Keratinocyte (primary cell): ENCODE measurements around the gene CNR2. TPM values are rescaled to one million over a fixed set of nuclear protein-coding genes. Genes with fewer than 3 reads are reported as not detected.

Experiments used
- DNase-seq: peaks from one replicate; pipeline ENCODE4 v3.0.0-alpha.2; 2011; ENCODE audit warnings: low read depth, missing footprints, low spot score
- FAIRE-seq: peaks from 2 replicates; lab custom pipeline; 2011; peaks lifted over from hg19 to GRCh38; lab: Jason Lieb, UNC
- H2AFZ ChIP-seq: 2 replicates; pipeline ENCODE4 v1.6.0; 2012; ENCODE audit warnings: low read length, control low read depth, inconsistent platforms; ENCODE audit not compliant: control insufficient read depth
- H3K27ac ChIP-seq: 2 replicates; pipeline ENCODE4 v1.5.1; 2011; ENCODE audit warnings: low read length; ENCODE audit not compliant: control insufficient read depth, insufficient read depth
- H3K27me3 ChIP-seq: 3 replicates; pipeline ENCODE4 v1.6.0; 2011; ENCODE audit warnings: low read length; ENCODE audit not compliant: control insufficient read depth, insufficient read depth; ENCODE audit errors: extremely low read depth
- H3K36me3 ChIP-seq, 2 experiments: 2 replicates in 1 of 2; 3 replicates in 1 of 2; pipeline ENCODE4 v1.5.1; 2011; ENCODE audit warnings: low read length in 2 of 2, mild to moderate bottlenecking in 1 of 2; ENCODE audit not compliant: control insufficient read depth in 2 of 2, insufficient read depth in 2 of 2; ENCODE audit errors: extremely low read depth in 1 of 2
- H3K4me1 ChIP-seq: 3 replicates; pipeline ENCODE4 v1.5.1; 2011; ENCODE audit warnings: low read length; ENCODE audit not compliant: control insufficient read depth, insufficient read depth; ENCODE audit errors: extremely low read depth
- H3K4me2 ChIP-seq: 3 replicates; pipeline ENCODE4 v1.6.0; 2011; ENCODE audit warnings: low read depth, low read length; ENCODE audit not compliant: control insufficient read depth, insufficient read depth; ENCODE audit errors: extremely low read depth
- H3K4me3 ChIP-seq, 3 experiments: fragments of 200-600 bp in 1 of 3; sonication (generic) in 1 of 3; 2 replicates in 2 of 3; 3 replicates in 1 of 3; pipeline ENCODE4 v1.5.1; 2011 to 2016; ENCODE audit warnings: low read length in 3 of 3, mild to moderate bottlenecking in 3 of 3, control low read depth in 2 of 3, inconsistent platforms in 1 of 3, low read depth in 1 of 3, mixed read lengths in 1 of 3, mixed run types in 1 of 3, moderate library complexity in 1 of 3; ENCODE audit not compliant: control insufficient read depth in 2 of 3, insufficient read depth in 2 of 3; ENCODE audit errors: extremely low read depth in 1 of 3
- H3K79me2 ChIP-seq: 2 replicates; pipeline ENCODE4 v1.6.0; 2012; ENCODE audit warnings: low read length; ENCODE audit not compliant: control insufficient read depth, insufficient read depth
- H3K9ac ChIP-seq: 3 replicates; pipeline ENCODE4 v1.6.0; 2011; ENCODE audit warnings: low read length; ENCODE audit not compliant: control insufficient read depth, insufficient read depth; ENCODE audit errors: extremely low read depth
- H3K9me1 ChIP-seq: 3 replicates; pipeline ENCODE4 v1.6.0; 2011; ENCODE audit warnings: low read length; ENCODE audit not compliant: control insufficient read depth, insufficient read depth; ENCODE audit errors: extremely low read depth
- H3K9me3 ChIP-seq: 2 replicates; pipeline ENCODE4 v1.5.1; 2012; ENCODE audit warnings: low read depth, low read length; ENCODE audit not compliant: control insufficient read depth
- H4K20me1 ChIP-seq: 3 replicates; pipeline ENCODE4 v1.6.0; 2011; ENCODE audit warnings: low read length; ENCODE audit not compliant: control insufficient read depth, insufficient read depth; ENCODE audit errors: extremely low read depth
- CTCF ChIP-seq, 3 experiments: IDR thresholded peaks in 1 of 3; conservative IDR thresholded peaks in 1 of 3; optimal IDR thresholded peaks in 1 of 3; 2 replicates in 2 of 3; 3 replicates in 1 of 3; pipeline versions ENCODE3 to v1.5.1; 2011; ENCODE audit warnings: low read length in 3 of 3, mild to moderate bottlenecking in 3 of 3, moderate library complexity in 2 of 3, control low read depth in 1 of 3, inconsistent platforms in 1 of 3; ENCODE audit not compliant: insufficient read depth in 2 of 3; ENCODE audit errors: extremely low read depth in 1 of 3
- EZH2 ChIP-seq: IDR thresholded peaks from one replicate; pipeline ENCODE4 v1.6.1; 2012; ENCODE audit warnings: inconsistent platforms, mild to moderate bottlenecking, low read length, moderate library complexity
- dilution Hi-C: fragments of 300-500 bp; cut with MboI; formaldehyde crosslinking; loops from one replicate; pipeline ENCODE4 v1.7.0; 2020; ENCODE audit warnings: low sequenced_read_pairs; ENCODE audit not compliant: extremely low pct_ligation_motif_present
- polyA plus RNA-seq, 5 experiments: library from polyadenylated mRNA; depleted of rRNA in 3 of 5; stranded (reverse) in 3 of 5; stranded (forward) in 1 of 5; unstranded in 1 of 5; fragments of >200 nt; gene quantifications; 1 replicate in 1 of 5; 2 replicates in 3 of 5; 3 replicates in 1 of 5; pipeline versions ENCODE4 v1.2.1 to v1.2.3, GENCODE V29; 2011 to 2012; ENCODE audit warnings: missing spikeins in 2 of 5, low read depth in 1 of 5, low replicate concordance in 1 of 5

The CNR2 gene
- polyA plus RNA-seq, 1 donor (not counting 4 experiments of a cell fraction or from before 2014, with no cell fraction given), result not detected

DNA sequence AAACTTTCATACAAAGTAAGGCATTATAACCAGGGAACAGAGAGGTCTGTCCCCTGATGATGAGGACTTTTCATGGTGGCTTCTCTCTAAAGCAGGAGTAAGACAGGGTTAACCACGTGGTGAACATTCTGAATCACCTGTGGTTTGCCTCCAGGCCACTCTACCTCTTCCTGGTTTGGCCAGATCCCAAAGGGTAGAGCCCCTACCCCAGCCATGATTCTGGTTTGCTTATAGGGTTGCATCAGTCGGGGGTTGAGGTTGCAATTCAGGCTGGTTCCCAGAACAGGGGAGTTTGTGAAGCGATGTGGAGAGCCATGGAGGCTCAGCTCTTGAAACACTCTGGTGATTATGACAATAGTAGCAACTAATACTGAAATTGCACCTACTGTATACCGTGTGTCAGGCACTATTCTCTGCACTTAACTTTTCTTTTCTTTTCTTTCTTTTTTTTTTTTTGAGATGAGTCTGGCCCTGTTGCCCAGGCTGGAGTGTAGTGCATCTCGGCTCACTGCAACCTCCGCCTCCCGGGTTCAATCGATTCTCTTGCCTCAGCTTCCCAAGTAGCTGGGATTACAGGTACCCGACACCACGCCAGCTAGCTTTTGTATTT, 8.3 kb downstream of the CNR2 start:
- TF ChIP-seq EZH2, result no peak
- no peak for TF ChIP-seq CTCF (optimal IDR thresholded peaks at IDR 0.05 in 1 of 3, IDR thresholded peaks at IDR 0.05 in 1 of 3, conservative IDR thresholded peaks at IDR 0.05 in 1 of 3; ENCODE audit: extremely low read depth in 1 of 3, insufficient read depth in 2 of 3, low read length in 3 of 3)
- Histone ChIP-seq H3K9ac (no peak overlapping the region), H3K9me3 (no peaks in the 10 kb centered on the region), H3K9me1 (no peaks in the 10 kb centered on the region), H3K4me1 (peaks cover 16% of the 10 kb centered on the region), H3K36me3 (no peaks in the 10 kb centered on the region), H3K4me2 (peak overlapping the region; percentile 42), H3K79me2 (no peaks in the 10 kb centered on the region), H3K27ac (no peak overlapping the region), H4K20me1 (no peaks in the 10 kb centered on the region), H3K27me3 (peaks cover 43% of the 10 kb centered on the region), H3K4me3 (no peak overlapping the region), H2AFZ (no peak overlapping the region)
- peak; percentile 53 for FAIRE-seq
- no peak for DNase-seq
- dilution Hi-C loops, result no loop called here

- H2AFZ ChIP-seq, result no peak overlapping the region
- H3K4me2 ChIP-seq, result no peak overlapping the region
- no peak overlapping the region for H3K4me3 ChIP-seq
- no peaks in the 10 kb centered on the region for H3K9me3 ChIP-seq
- DNase-seq, result no peak
- H3K9ac ChIP-seq, result no peak overlapping the region
- H3K79me2 ChIP-seq, result no peaks in the 10 kb centered on the region
- dilution Hi-C loops, result no loop called here
- no peak overlapping the region for H3K27ac ChIP-seq
- peaks cover 44% of the 10 kb centered on the region for H3K27me3 ChIP-seq
- H3K4me1 ChIP-seq, result peaks cover 7% of the 10 kb centered on the region
- no peaks in the 10 kb centered on the region for H4K20me1 ChIP-seq
- no peak for TF ChIP-seq CTCF (optimal IDR thresholded peaks at IDR 0.05 in 1 of 3, IDR thresholded peaks at IDR 0.05 in 1 of 3, conservative IDR thresholded peaks at IDR 0.05 in 1 of 3; ENCODE audit: extremely low read depth in 1 of 3, insufficient read depth in 2 of 3, low read length in 3 of 3)
- TF ChIP-seq EZH2, result no peak
- FAIRE-seq, result no peak
- H3K9me1 ChIP-seq, result no peaks in the 10 kb centered on the region
- H3K36me3 ChIP-seq, result no peaks in the 10 kb centered on the region
These were observed 9.4 kb downstream of the CNR2 start for GRCh38 chr1:23903754-23904153.
